Liver (tissue), 9 donors: ENCODE results near the gene CYP2C18. TPM values are rescaled to one million over a fixed set of nuclear protein-coding genes. Genes with fewer than 3 reads are reported as not detected.
"Not testable (repeated sequence)": the region's sequence is repeated elsewhere in the genome, so short reads cannot be mapped to it uniquely, and the experiment has no call there.

Experiments used
- DNase-seq: peaks from one replicate; pipeline ENCODE4 v3.0.0-alpha.2; 2017; ENCODE audit warnings: low spot score
- H3K27ac ChIP-seq, 2 donors: one replicate each; pipeline ENCODE4 v1.7.0; 2013; ENCODE audit warnings: inconsistent platforms in 2 of 2, low read length in 2 of 2, control low read depth in 1 of 2, low read depth in 1 of 2, mild to moderate bottlenecking in 1 of 2
- H3K27me3 ChIP-seq, 4 donors: one replicate each; pipeline versions ENCODE4 v1.6.1 to v1.7.0; 2013; ENCODE audit warnings: low read length in 3 of 4, inconsistent platforms in 1 of 4, mild to moderate bottlenecking in 1 of 4, moderate library complexity in 1 of 4; ENCODE audit not compliant: control insufficient read depth in 4 of 4, insufficient read depth in 4 of 4
- H3K36me3 ChIP-seq, 4 donors: one replicate each; pipeline versions ENCODE4 v1.6.1 to v1.7.0; 2013; ENCODE audit warnings: low read length in 3 of 4, mild to moderate bottlenecking in 3 of 4, low read depth in 1 of 4, moderate library complexity in 1 of 4; ENCODE audit not compliant: control insufficient read depth in 4 of 4, insufficient read depth in 3 of 4
- H3K4me1 ChIP-seq, 4 donors: one replicate each; pipeline versions ENCODE4 v1.6.1 to v1.7.0; 2013; ENCODE audit warnings: low read length in 3 of 4, mild to moderate bottlenecking in 3 of 4, moderate library complexity in 1 of 4; ENCODE audit not compliant: control insufficient read depth in 4 of 4, insufficient read depth in 4 of 4
- H3K4me3 ChIP-seq, 3 donors: one replicate each; pipeline versions ENCODE4 v1.6.1 to v1.7.0; 2013; ENCODE audit warnings: low read length in 3 of 3, control low read depth in 1 of 3, low read depth in 1 of 3, mild to moderate bottlenecking in 1 of 3
- H3K9ac ChIP-seq, 2 donors: one replicate each; pipeline ENCODE4 v1.7.0; 2013; ENCODE audit warnings: low read length in 2 of 2, mild to moderate bottlenecking in 2 of 2, moderate library complexity in 2 of 2, control low read depth in 1 of 2, low read depth in 1 of 2
- H3K9me3 ChIP-seq, 4 donors: one replicate each; pipeline versions ENCODE4 v1.6.1 to v1.7.0; 2013; ENCODE audit warnings: low read length in 3 of 4; ENCODE audit not compliant: control insufficient read depth in 4 of 4
- EGR1 ChIP-seq, 2 donors: IDR thresholded peaks; 2 replicates each; pipeline ENCODE4 v1.6.1; 2016 to 2018; ENCODE audit warnings: antibody characterized with exemption in 2 of 2, low read depth in 2 of 2
- FOXA1 ChIP-seq: IDR thresholded peaks from 2 replicates; pipeline ENCODE4 v1.6.1; 2016; ENCODE audit warnings: antibody characterized with exemption
- FOXA2 ChIP-seq: IDR thresholded peaks from 2 replicates; pipeline ENCODE4 v1.6.1; 2016; ENCODE audit warnings: antibody characterized with exemption
- GABPA ChIP-seq, 2 donors: IDR thresholded peaks in 1 of 2; conservative IDR thresholded peaks in 1 of 2; 2 replicates each; pipeline ENCODE4 v1.6.1; 2016; ENCODE audit warnings: antibody characterized with exemption in 2 of 2, mild to moderate bottlenecking in 1 of 2, moderate library complexity in 1 of 2
- HNF4A ChIP-seq, 2 donors: conservative IDR thresholded peaks; 2 replicates each; pipeline ENCODE4 v1.6.1; 2016; ENCODE audit warnings: antibody characterized with exemption in 2 of 2, mild to moderate bottlenecking in 2 of 2
- HNF4G ChIP-seq: IDR thresholded peaks from 2 replicates; pipeline ENCODE4 v1.6.1; 2016; ENCODE audit warnings: antibody characterized with exemption
- JUND ChIP-seq, 2 donors: IDR thresholded peaks; 2 replicates each; pipeline ENCODE4 v1.6.1; 2016; ENCODE audit warnings: antibody characterized with exemption in 2 of 2
- MAX ChIP-seq: IDR thresholded peaks from 2 replicates; pipeline ENCODE4 v1.6.1; 2016; ENCODE audit warnings: antibody characterized with exemption
- RAD21 ChIP-seq, 2 donors: IDR thresholded peaks; 2 replicates each; pipeline ENCODE4 v1.6.1; 2016; ENCODE audit warnings: antibody characterized with exemption in 2 of 2, mild to moderate bottlenecking in 2 of 2
- RXRA ChIP-seq, 2 donors: IDR thresholded peaks; 2 replicates each; pipeline ENCODE4 v1.6.1; 2017 to 2018; ENCODE audit warnings: antibody characterized with exemption in 2 of 2, mild to moderate bottlenecking in 1 of 2
- SP1 ChIP-seq: IDR thresholded peaks from 2 replicates; pipeline ENCODE4 v1.6.1; 2018; ENCODE audit warnings: antibody characterized with exemption, mild to moderate bottlenecking
- TAF1 ChIP-seq: conservative IDR thresholded peaks from 2 replicates; pipeline ENCODE4 v1.6.1; 2016; ENCODE audit warnings: antibody characterized with exemption, mild to moderate bottlenecking
- YY1 ChIP-seq: IDR thresholded peaks from 2 replicates; pipeline ENCODE4 v1.6.1; 2016; ENCODE audit warnings: antibody characterized with exemption, mild to moderate bottlenecking
- WGBS: extraction: QIAGEN DNeasy Blood & Tissue Kit; methylation state at CpG from one replicate; pipeline ENCODE4 v1.1.7; 2013; 5-methylcytosine and 5-hydroxymethylcytosine counted together
- polyA plus RNA-seq, 2 donors: library from polyadenylated mRNA; stranded (reverse) in 1 of 2; unstranded in 1 of 2; fragments of 200-250 nt in 1 of 2; fragments of >200 nt in 1 of 2; fragmentation: Nextera tagmentation in 1 of 2; extraction: Ambion mirVana in 1 of 2; gene quantifications; one replicate each; pipeline versions ENCODE4 v1.2.1 to v1.2.3, GENCODE V29; 2013 to 2015
- total RNA-seq, 2 donors: library from RNA; depleted of rRNA; stranded (reverse); fragments of >200 nt; gene quantifications; one replicate each; pipeline ENCODE4 v1.2.3, GENCODE V29; 2014
- TF ChIP-seq, protein P1 (sequence below): IDR thresholded peaks from 2 replicates; pipeline ENCODE4 v1.6.1; 2016; ENCODE audit warnings: antibody characterized with exemption, mild to moderate bottlenecking
- TF ChIP-seq, protein P2 (sequence below): IDR thresholded peaks from 2 replicates; pipeline ENCODE4 v1.6.1; 2016; ENCODE audit warnings: antibody characterized with exemption
- TF ChIP-seq, protein P3 (sequence below): IDR thresholded peaks from 2 replicates; pipeline ENCODE4 v1.6.1; 2016; ENCODE audit warnings: antibody characterized with exemption
- TF ChIP-seq, protein P4 (sequence below): fragments of 150-350 bp; IDR thresholded peaks from 2 replicates; pipeline ENCODE4 v1.5.1; 2017; ENCODE audit warnings: improper control_type of control experiment, low read depth, low read length; ENCODE audit not compliant: missing input control
- donor health status: healthy.
- donor health status: healthy.
- donor health status: healthy.
- donor health status: healthy.
- donor health status: healthy.

Gene CYP2C18
- total and polyA plus RNA-seq, 4 donors, result 0.93 to 51.5 (median 40.5) TPM

DNA sequence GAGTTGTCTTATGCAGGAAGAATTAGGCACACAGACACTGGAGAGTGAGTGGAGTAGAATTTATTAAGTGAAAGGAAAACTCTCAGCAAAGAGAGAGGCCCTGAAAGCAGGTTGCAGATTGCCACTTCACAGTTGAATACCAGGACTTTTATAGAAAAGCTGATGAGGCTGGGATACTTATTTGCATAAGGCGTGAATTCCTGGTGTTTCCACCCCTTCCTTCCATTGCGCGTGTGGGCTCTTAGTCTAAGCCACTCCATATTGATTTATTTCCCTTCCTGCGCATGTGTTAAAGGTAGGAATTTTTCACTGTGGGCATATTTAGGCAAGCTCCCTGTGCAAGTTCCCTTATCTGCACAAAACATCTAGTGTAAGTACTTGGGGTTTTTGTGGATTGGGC is 893 bp upstream of the CYP2C18 start:
- not testable (repeated sequence) for H3K36me3 ChIP-seq, H3K27me3 ChIP-seq, DNase-seq, H3K9me3 ChIP-seq
- Histone ChIP-seq H3K27ac (peak overlapping the region; percentile 61 to 89), H3K9ac (peak overlapping the region; percentile 70 to 79), H3K4me1 (peaks cover 1 to 45% (median 20%) of the 10 kb centered on the region in 4 donors), H3K4me3 (peak overlapping the region in 2 of 3 donors; percentile 64 to 87)
- TF ChIP-seq FOXA2 (peak; percentile 81), SP1 (peak; percentile 71), MAX (peak; percentile 78), TAF1 (peak; percentile 83), JUND (IDR thresholded peaks at IDR 0.05) (peak in 1 of 2 donors; percentile 56), HNF4A (conservative IDR thresholded peaks at IDR 0.05) (peak; percentile 42 to 62), YY1 (peak; percentile 91), RAD21 (IDR thresholded peaks at IDR 0.05) (peak in 1 of 2 donors; percentile 23), EGR1 (IDR thresholded peaks at IDR 0.05; ENCODE audit: low read depth in 2 of 2) (peak in 1 of 2 donors; percentile 76), RXRA (IDR thresholded peaks at IDR 0.05) (peak; percentile 44 to 70), FOXA1 (peak; percentile 53)
- TF ChIP-seq, protein P1, sequence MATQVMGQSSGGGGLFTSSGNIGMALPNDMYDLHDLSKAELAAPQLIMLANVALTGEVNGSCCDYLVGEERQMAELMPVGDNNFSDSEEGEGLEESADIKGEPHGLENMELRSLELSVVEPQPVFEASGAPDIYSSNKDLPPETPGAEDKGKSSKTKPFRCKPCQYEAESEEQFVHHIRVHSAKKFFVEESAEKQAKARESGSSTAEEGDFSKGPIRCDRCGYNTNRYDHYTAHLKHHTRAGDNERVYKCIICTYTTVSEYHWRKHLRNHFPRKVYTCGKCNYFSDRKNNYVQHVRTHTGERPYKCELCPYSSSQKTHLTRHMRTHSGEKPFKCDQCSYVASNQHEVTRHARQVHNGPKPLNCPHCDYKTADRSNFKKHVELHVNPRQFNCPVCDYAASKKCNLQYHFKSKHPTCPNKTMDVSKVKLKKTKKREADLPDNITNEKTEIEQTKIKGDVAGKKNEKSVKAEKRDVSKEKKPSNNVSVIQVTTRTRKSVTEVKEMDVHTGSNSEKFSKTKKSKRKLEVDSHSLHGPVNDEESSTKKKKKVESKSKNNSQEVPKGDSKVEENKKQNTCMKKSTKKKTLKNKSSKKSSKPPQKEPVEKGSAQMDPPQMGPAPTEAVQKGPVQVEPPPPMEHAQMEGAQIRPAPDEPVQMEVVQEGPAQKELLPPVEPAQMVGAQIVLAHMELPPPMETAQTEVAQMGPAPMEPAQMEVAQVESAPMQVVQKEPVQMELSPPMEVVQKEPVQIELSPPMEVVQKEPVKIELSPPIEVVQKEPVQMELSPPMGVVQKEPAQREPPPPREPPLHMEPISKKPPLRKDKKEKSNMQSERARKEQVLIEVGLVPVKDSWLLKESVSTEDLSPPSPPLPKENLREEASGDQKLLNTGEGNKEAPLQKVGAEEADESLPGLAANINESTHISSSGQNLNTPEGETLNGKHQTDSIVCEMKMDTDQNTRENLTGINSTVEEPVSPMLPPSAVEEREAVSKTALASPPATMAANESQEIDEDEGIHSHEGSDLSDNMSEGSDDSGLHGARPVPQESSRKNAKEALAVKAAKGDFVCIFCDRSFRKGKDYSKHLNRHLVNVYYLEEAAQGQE, result peak; percentile 83
- TF ChIP-seq, protein P2, sequence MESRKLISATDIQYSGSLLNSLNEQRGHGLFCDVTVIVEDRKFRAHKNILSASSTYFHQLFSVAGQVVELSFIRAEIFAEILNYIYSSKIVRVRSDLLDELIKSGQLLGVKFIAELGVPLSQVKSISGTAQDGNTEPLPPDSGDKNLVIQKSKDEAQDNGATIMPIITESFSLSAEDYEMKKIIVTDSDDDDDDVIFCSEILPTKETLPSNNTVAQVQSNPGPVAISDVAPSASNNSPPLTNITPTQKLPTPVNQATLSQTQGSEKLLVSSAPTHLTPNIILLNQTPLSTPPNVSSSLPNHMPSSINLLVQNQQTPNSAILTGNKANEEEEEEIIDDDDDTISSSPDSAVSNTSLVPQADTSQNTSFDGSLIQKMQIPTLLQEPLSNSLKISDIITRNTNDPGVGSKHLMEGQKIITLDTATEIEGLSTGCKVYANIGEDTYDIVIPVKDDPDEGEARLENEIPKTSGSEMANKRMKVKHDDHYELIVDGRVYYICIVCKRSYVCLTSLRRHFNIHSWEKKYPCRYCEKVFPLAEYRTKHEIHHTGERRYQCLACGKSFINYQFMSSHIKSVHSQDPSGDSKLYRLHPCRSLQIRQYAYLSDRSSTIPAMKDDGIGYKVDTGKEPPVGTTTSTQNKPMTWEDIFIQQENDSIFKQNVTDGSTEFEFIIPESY, result peak; percentile 45
- 30% methylated on average over 4 of the region's 4 CpGs for WGBS

DNA sequence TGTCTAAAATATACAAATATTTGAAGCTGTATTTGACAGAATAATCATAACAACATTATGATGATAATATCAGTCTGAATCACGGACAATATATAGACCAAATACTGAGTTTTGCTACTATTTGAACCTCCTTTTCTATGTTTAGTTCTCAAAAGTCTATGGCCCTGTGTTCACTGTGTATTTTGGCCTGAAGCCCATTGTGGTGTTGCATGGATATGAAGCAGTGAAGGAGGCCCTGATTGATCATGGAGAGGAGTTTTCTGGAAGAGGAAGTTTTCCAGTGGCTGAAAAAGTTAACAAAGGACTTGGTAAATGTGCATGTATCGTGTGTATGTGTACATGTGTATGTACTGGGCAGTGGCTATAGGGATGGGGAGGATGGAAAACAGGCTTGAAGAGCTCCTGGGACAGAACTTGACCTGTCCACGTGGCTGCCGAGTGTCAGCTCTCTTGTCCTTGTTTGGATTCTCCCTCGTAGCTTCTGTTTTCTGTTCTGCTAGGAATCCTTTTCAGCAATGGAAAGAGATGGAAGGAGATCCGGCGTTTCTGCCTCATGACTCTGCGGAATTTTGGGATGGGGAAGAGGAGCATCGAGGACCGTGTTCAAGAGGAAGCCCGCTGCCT is 4.2 kb downstream of the CYP2C18 start:
- peaks cover 0 to 19% (median 5%) of the 10 kb centered on the region in 4 donors for H3K4me1 ChIP-seq
- no peaks in the 10 kb centered on the region for H3K27me3 ChIP-seq
- H3K9ac ChIP-seq, result no peak overlapping the region
- peak overlapping the region; percentile 41 to 69 for H3K27ac ChIP-seq
- H3K4me3 ChIP-seq, result peak overlapping the region in 2 of 3 donors; percentile 45 to 46
- no peak for DNase-seq
- 74% methylated on average over 11 of the region's 11 CpGs for WGBS
- no peaks in the 10 kb centered on the region for H3K9me3 ChIP-seq
- H3K36me3 ChIP-seq, result peaks cover 0 to 20% (median 14%) of the 10 kb centered on the region in 4 donors
- TF ChIP-seq EGR1 (IDR thresholded peaks at IDR 0.05; ENCODE audit: low read depth in 2 of 2) (no peak), TAF1 (no peak), FOXA1 (peak; percentile 33), YY1 (peak; percentile 51), RAD21 (IDR thresholded peaks at IDR 0.05) (peak in 1 of 2 donors; percentile 21), GABPA (IDR thresholded peaks at IDR 0.05 in 1 of 2, conservative IDR thresholded peaks at IDR 0.05 in 1 of 2) (no peak), HNF4G (no peak), RXRA (IDR thresholded peaks at IDR 0.05) (peak in 1 of 2 donors; percentile 42), HNF4A (conservative IDR thresholded peaks at IDR 0.05) (peak in 1 of 2 donors; percentile 35)
- TF ChIP-seq, protein P2, result peak; percentile 12
- TF ChIP-seq, protein P3, sequence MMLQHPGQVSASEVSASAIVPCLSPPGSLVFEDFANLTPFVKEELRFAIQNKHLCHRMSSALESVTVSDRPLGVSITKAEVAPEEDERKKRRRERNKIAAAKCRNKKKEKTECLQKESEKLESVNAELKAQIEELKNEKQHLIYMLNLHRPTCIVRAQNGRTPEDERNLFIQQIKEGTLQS, result no peak
- TF ChIP-seq, protein P4, sequence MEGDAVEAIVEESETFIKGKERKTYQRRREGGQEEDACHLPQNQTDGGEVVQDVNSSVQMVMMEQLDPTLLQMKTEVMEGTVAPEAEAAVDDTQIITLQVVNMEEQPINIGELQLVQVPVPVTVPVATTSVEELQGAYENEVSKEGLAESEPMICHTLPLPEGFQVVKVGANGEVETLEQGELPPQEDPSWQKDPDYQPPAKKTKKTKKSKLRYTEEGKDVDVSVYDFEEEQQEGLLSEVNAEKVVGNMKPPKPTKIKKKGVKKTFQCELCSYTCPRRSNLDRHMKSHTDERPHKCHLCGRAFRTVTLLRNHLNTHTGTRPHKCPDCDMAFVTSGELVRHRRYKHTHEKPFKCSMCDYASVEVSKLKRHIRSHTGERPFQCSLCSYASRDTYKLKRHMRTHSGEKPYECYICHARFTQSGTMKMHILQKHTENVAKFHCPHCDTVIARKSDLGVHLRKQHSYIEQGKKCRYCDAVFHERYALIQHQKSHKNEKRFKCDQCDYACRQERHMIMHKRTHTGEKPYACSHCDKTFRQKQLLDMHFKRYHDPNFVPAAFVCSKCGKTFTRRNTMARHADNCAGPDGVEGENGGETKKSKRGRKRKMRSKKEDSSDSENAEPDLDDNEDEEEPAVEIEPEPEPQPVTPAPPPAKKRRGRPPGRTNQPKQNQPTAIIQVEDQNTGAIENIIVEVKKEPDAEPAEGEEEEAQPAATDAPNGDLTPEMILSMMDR, result no peak
